ENCODE data around the gene TSC22D1. TPM values are rescaled to one million over a fixed set of nuclear protein-coding genes. Genes with fewer than 3 reads are reported as not detected.
"Not testable (repeated sequence)": the region's sequence is repeated elsewhere in the genome, so short reads cannot be mapped to it uniquely, and the experiment has no call there.

The TSC22D1 gene
- total RNA-seq, 2 experiments from 2014 or later = 8.0 to 17.9 TPM

DNA sequence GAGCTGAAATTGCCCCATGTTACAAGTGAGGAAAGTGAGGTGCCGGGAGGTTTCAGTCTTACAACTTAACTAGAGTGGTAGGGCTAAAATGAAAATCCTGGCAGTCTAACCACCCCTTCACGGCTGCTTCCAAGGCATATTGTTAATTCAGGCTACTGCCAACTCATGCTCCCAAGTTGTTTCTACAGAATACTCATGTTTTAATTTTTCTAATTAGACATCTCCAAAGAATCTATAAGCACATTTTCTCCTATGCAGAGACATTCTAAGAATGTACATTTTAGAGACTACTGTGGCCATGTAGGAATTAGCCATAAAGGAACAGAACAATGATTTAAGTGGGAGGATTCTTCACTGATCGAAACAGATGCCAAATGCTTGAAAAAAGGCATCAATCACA lies 7.0 kb upstream of the TSC22D1 start:
- H3K4me3 Mint-ChIP-seq = no peak overlapping the region
- H3K27me3 Mint-ChIP-seq = peaks cover 30% of the 10 kb centered on the region
- H3K4me1 Mint-ChIP-seq = peaks cover 4% of the 10 kb centered on the region
- ATAC-seq (no peak), DNase-seq (no peak)
- no peaks in the 10 kb centered on the region for H3K9me3 Mint-ChIP-seq (ENCODE audit: low read depth)
- no peak overlapping the region for H3K27ac Mint-ChIP-seq
- CTCF ChIA-PET = no interaction called here
- H3K36me3 Mint-ChIP-seq = no peaks in the 10 kb centered on the region

DNA sequence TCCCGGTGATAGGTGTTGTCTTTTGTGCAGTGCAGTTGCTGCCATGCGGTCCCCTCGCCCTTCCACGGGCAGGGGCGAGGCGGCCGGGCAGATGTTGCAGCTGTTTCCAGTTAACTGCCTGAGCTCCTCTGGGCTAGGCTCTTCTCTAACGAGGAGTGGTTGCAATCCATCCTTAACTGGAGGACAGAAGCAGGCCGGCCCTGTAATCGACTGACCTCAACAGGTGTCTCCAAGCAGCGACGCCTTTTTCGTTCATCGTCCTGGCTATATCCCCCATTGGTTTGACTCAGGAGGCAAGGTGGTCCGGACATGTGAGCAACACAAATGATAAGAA lies 1.9 kb upstream of the TSC22D1 start:
- CTCF ChIA-PET = no interaction called here
- Mint-ChIP-seq H3K4me3 (peak overlapping the region; percentile 83), H3K9me3 (ENCODE audit: low read depth) (no peaks in the 10 kb centered on the region), H3K27ac (peak overlapping the region; percentile 44), H3K27me3 (peaks cover 13% of the 10 kb centered on the region), H3K36me3 (peaks cover 7% of the 10 kb centered on the region), H3K4me1 (peaks cover 26% of the 10 kb centered on the region)
- no peak for ATAC-seq
- DNase-seq = no peak

DNA sequence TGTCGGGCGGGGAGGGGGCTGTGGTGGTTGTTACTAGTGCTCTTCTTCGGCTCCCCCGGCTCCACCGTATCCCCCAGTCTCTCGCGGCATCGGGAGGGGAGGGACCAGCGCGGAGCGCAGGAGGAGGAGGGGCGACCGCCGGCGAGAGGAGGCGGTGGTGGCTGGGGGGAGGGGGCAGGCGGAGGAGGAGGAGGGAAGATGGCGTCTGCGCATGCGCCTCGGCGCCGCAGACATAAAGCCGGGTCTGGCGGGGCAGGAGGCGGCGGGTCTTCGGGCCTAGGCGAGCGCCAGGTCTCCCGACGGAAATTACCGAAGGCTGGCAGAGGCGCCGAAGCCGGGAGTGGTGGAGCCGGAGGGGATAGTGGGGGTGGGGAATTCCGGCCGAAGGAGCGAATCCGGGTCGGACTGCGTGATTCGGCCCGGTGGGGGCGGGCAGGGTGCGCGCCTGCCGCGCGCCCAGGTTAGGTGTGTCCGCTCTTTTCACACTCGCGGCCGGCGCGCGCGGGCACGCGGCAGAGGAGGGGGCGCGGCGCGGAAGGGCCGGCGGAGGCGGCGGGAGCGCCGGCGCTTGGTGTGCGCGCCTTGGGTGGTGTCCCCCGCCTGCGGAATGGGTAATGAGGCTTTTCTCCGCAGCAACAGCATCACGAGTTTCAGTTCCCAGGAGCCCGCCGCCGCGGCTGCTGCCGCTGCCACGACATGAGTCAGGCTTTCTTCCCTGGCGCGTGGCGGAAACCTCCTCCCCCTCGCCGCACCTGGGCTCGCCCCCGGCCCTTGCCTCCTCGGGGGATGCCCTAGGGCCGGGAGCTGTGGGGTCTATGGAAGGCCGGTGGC lies 1.3 kb upstream of the TSC22D1 start:
- peaks cover 8% of the 10 kb centered on the region for H3K36me3 Mint-ChIP-seq
- H3K27ac Mint-ChIP-seq = peak overlapping the region; percentile 87
- H3K9me3 Mint-ChIP-seq (ENCODE audit: low read depth) = no peaks in the 10 kb centered on the region
- CTCF ChIA-PET = no interaction called here
- peak; percentile 79 for ATAC-seq
- peaks cover 11% of the 10 kb centered on the region for H3K27me3 Mint-ChIP-seq
- DNase-seq = peak; percentile 96
- peak overlapping the region; percentile 83 for H3K4me3 Mint-ChIP-seq
- H3K4me1 Mint-ChIP-seq = peaks cover 28% of the 10 kb centered on the region

DNA sequence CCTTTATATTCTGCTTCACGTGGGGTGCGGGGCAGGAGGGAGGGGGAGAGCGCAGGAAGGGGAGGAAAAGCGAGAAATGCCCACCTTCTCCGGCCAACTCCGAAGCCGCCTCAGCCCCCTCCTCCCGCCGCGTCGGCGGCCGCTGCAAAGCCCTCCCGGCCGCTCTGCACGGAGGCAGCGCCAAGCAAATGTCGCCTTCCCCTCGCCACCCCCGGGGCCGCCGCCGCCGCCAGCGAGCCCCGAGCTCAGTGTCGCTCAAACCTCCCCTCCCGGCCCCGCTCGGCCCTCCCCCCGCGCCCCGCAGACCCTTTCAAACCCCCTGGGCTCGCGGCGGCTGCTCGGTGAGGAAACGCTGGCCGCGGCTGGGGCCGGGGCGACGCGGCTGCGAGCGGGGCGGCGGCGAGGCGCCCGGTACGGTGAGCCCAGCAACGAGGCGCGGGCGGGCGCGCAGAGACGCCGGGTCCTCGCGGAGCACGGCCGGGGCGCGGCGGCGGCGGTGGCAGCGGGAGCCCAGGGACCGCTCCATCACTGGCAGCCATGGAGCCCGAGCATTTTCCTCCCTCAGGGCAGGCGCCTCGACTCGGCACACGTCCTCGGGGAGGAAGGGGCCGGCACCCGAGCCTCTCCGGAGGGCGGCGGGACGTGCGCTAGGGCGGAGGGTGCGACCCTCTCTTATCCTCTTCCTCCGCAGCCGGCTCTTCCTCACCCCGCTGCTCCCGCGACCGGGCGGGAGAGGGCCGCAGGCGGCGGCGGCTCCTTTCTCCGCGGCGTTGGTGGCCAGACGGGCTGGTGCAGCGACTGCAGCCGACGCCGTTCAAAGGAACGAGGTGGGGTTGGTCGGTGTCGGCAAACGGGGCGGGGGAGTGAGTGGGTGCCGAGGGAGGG lies 463 bp upstream of the TSC22D1 start:
- Mint-ChIP-seq H3K27me3 (peaks cover 11% of the 10 kb centered on the region), H3K4me3 (peak overlapping the region; percentile 86), H3K27ac (peak overlapping the region; percentile 87), H3K4me1 (peaks cover 32% of the 10 kb centered on the region), H3K36me3 (peaks cover 11% of the 10 kb centered on the region), H3K9me3 (ENCODE audit: low read depth) (no peaks in the 10 kb centered on the region)
- CTCF ChIA-PET = interaction anchor here (0.9 to 1.4 kb wide), 2 partner anchors 15 to 340 kb away, joined by 3 to 5 read pairs; no protein-coding TSS in a partner anchor
- DNase-seq (peak; percentile 48), ATAC-seq (peak; percentile 28)

DNA sequence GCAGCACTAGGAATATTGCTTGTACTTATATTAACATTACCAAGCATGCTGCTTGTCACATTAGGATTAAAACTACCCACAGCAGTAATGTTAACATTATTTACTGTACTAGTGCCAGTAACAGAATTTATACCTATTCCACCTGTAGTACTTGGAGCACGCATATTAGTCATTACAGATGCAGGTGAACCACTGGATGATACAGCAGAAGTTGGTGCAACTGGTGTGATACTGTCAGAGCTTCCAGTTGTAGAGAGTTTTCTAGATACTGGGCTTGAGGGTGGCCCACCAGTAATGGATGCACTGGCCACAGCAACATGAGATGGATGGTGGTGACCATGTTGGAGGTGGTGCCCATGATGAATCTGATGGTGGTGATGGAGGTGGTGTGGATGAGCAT lies 1.1 kb downstream of the TSC22D1 start:
- peak overlapping the region; percentile 86 for H3K4me3 Mint-ChIP-seq
- no peak overlapping the region for H3K27ac Mint-ChIP-seq
- H3K27me3 Mint-ChIP-seq = peaks cover 11% of the 10 kb centered on the region

DNA sequence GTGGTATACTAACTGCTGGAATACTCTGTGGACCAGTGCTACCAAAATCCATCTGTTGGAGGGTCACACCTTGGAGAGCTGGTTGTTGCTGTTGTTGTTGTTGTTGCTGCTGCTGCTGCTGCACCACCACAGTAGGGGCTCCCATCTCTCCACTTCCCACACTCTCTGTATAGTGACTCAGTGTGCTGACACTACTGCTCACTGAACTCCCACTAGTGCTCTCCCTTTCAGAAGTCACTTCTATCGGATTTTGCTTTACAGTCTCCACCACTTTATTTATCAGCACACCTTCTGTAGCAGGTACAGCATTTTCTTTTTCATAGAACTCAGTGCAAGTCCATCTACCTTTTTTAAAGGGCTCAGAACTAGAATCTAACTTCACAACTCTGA lies 1.7 kb downstream of the TSC22D1 start:
- H3K9me3 Mint-ChIP-seq (ENCODE audit: low read depth) = no peaks in the 10 kb centered on the region
- ATAC-seq (no peak), DNase-seq (no peak)
- H3K4me1 Mint-ChIP-seq = peaks cover 34% of the 10 kb centered on the region
- peaks cover 11% of the 10 kb centered on the region for H3K36me3 Mint-ChIP-seq
- CTCF ChIA-PET = interaction anchor here (0.7 to 0.9 kb wide), 3 partner anchors 87 to 473 kb away, joined by 3 read pairs; no protein-coding TSS in a partner anchor
- H3K27me3 Mint-ChIP-seq = peaks cover 11% of the 10 kb centered on the region
- H3K27ac Mint-ChIP-seq = no peak overlapping the region
- no peak overlapping the region for H3K4me3 Mint-ChIP-seq

More for the DNA sequence above, 1.1 kb downstream of the TSC22D1 start:
- no peak for ATAC-seq
- no peak for DNase-seq
- CTCF ChIA-PET = interaction anchor here (1.4 kb wide), 1 partner anchor 14 kb away, joined by 5 read pairs; no protein-coding TSS in a partner anchor
- Mint-ChIP-seq H3K9me3 (ENCODE audit: low read depth) (no peaks in the 10 kb centered on the region), H3K4me1 (peaks cover 34% of the 10 kb centered on the region), H3K36me3 (peaks cover 11% of the 10 kb centered on the region)

DNA sequence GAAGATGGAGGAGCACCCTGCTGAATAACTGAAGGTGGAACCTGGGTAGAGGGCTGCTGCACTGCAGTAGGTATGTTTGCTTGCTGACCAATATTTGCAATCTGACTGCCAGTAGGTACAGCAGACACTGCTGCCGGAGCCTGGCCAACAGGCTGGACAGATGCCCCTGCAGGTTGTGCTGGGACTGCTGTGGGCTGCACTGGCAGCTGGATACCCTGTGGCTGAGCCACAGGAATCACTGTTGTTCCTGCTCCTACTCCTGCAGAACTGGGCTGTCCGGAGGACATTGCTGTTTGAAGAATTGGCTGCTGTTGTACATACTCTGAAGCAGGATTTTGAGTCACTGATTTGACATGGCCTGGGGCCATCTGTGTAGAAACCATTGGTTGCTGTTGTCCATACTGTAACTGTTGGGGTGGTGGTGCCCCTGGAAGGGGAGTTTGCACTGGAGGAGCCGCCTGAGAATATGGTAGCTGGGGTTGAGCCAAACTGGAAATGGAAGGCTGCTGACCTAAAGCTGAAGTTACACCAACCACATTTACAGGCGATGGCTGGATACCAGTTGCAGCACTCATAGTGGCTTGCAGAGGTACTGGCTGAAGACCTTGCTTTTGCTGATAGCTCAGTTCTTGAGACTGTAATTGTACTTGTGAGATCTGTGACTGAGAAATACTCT lies 2.2 kb downstream of the TSC22D1 start:
- CTCF ChIA-PET = interaction anchor here (0.6 to 0.9 kb wide), 4 partner anchors 23 to 473 kb away, joined by 3 to 4 read pairs (median 3); no protein-coding TSS in a partner anchor
- no peak for DNase-seq
- Mint-ChIP-seq H3K4me1 (peaks cover 34% of the 10 kb centered on the region), H3K36me3 (peaks cover 11% of the 10 kb centered on the region), H3K9me3 (ENCODE audit: low read depth) (no peaks in the 10 kb centered on the region), H3K4me3 (no peak overlapping the region), H3K27ac (no peak overlapping the region), H3K27me3 (peaks cover 7% of the 10 kb centered on the region)
- no peak for ATAC-seq

DNA sequence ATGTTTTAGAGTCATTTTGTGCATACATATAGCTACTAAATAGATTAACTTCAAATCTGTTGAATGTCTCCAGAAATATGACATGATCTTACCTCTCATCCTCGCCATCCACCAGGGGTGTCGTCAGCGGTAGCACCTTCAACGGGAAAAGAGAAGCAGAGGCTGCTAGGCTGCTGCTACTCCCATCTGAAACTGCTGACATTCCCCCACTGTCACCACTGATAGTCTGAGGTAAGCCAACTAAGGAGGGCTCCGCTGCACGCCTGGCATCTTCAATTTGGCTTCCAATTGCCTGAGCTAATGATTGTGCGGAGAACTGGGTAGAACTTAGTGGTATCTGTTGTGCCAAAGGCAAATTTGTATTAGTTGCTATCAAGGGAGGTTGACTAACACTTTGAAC lies 3.1 kb downstream of the TSC22D1 start:
- Mint-ChIP-seq H3K27ac (no peak overlapping the region), H3K36me3 (peaks cover 11% of the 10 kb centered on the region), H3K4me3 (no peak overlapping the region), H3K27me3 (no peaks in the 10 kb centered on the region), H3K4me1 (peaks cover 29% of the 10 kb centered on the region), H3K9me3 (ENCODE audit: low read depth) (no peaks in the 10 kb centered on the region)
- DNase-seq (no peak), ATAC-seq (no peak)
- CTCF ChIA-PET = interaction anchor here (0.5 kb wide), 1 partner anchor 358 kb away, joined by 3 read pairs; no protein-coding TSS in a partner anchor

DNA sequence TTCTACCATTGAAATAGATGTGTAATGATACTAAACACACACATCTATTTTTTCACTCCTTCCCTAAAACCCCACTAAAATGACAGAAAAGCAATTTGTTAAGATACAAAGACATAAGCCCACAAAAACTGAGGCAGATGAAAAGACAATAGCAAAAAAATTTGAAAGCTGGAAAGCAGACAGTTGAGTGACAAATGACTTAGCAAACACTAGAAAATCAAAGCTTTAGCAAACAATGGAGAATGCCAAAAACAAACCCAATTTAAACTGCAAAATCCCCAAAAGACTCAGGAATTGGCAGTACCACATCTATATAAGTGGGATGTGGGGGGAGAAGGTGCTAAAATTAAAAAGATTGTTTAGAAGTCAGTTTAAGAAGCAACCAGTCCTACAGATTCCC lies 9.5 kb downstream of the TSC22D1 start:
- peaks cover 1% of the 10 kb centered on the region for H3K4me1 Mint-ChIP-seq
- peaks cover 2% of the 10 kb centered on the region for H3K36me3 Mint-ChIP-seq
- ATAC-seq = no peak
- no peak for DNase-seq
- no peaks in the 10 kb centered on the region for H3K9me3 Mint-ChIP-seq (ENCODE audit: low read depth)
- H3K27me3 Mint-ChIP-seq = no peaks in the 10 kb centered on the region
- no peak overlapping the region for H3K4me3 Mint-ChIP-seq
- CTCF ChIA-PET = no interaction called here
- H3K27ac Mint-ChIP-seq = no peak overlapping the region

DNA sequence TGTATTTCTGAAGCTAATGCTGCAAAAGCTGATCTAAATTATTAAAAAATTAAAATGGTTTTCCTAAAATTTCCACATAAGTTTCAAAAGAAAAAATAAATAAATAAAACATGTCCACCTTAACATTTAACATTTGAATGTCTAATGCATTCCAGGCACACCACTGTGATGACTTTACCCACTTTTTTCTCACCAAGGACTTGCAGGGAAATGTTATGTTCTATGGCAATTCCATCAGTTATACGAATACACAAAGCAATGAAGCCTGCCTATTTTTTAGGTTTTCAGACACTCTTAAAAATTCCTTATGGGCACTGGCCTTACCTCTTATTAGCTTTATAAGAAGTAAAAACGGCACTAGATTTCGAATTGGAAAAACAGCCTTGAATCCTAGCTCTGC lies 10.2 kb downstream of the TSC22D1 start:
- H3K27ac Mint-ChIP-seq = no peak overlapping the region
- DNase-seq = no peak
- ATAC-seq = no peak
- H3K36me3 Mint-ChIP-seq = peaks cover 2% of the 10 kb centered on the region
- CTCF ChIA-PET = no interaction called here
- no peaks in the 10 kb centered on the region for H3K9me3 Mint-ChIP-seq (ENCODE audit: low read depth)
- no peak overlapping the region for H3K4me3 Mint-ChIP-seq
- no peaks in the 10 kb centered on the region for H3K27me3 Mint-ChIP-seq
- H3K4me1 Mint-ChIP-seq = no peaks in the 10 kb centered on the region

DNA sequence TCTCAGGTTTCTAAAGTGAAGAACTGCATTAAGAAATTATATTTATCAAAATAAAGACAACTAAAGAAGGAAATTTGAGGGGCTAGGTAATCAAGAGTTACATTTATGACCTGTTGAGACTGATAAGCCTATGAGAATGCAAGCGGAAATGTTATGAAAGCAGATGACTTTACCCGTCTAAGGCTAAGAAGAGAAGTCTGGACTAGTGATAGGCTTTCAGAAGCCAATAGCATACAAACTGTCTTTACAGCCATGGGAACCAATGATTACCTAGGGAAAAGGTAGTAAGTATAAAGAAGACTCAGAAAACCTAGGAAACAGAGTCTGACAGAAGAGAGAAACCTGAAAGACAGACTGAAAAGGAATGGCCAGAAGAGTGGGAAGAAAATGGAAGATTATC lies 11.2 kb downstream of the TSC22D1 start:
- peaks cover 2% of the 10 kb centered on the region for H3K36me3 Mint-ChIP-seq
- no peaks in the 10 kb centered on the region for H3K27me3 Mint-ChIP-seq
- H3K4me3 Mint-ChIP-seq = no peak overlapping the region
- H3K27ac Mint-ChIP-seq = no peak overlapping the region
- no peaks in the 10 kb centered on the region for H3K9me3 Mint-ChIP-seq (ENCODE audit: low read depth)
- DNase-seq (no peak), ATAC-seq (no peak)
- CTCF ChIA-PET = no interaction called here
- H3K4me1 Mint-ChIP-seq = no peaks in the 10 kb centered on the region

DNA sequence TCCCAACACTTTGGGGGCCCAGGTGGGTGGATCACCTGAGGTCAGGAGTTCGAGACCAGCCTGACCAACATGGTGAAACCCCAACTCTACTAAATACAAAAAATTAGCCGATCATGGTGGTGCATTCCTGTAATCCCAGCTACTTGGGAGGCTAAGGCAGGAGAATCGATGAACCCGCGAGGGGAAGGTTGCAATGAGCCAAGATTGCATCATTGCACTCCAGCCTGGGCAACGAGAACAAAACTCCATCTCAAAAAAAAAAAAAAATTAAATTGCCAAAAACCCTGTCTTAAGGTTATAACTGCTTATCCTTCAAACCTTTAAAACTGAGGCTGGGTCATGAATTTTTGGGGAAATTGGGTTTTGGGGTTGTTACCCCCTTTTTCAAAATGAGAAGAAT lies 13.3 kb downstream of the TSC22D1 start:
- H3K36me3 Mint-ChIP-seq; H3K27me3 Mint-ChIP-seq; H3K9me3 Mint-ChIP-seq (ENCODE audit: low read depth); DNase-seq; H3K4me3 Mint-ChIP-seq; H3K4me1 Mint-ChIP-seq; H3K27ac Mint-ChIP-seq; CTCF ChIA-PET; ATAC-seq: not testable (repeated sequence)

DNA sequence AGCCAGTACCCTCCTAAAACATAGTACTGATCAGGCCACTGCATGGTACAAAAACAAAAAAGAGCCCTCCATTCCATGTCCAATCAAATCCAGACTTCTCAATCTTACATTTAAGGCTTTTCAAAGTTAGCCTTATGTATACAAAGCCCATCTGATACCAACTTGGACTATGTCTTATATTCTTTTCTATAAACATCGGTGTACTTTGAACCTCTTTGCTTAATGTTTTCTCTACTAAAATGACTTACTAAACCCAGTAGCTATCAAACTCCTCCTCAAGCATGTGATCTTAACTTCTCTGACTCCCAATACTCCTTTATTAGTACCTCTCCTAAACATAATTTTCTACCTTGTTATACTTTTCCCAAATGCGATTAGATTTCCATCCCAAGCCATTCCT lies 14.8 kb downstream of the TSC22D1 start:
- H3K36me3 Mint-ChIP-seq = peaks cover 2% of the 10 kb centered on the region
- CTCF ChIA-PET = interaction anchor here (1.7 kb wide), 1 partner anchor 14 kb away, joined by 5 read pairs; the partner anchor contains the start of gene TSC22D1
- no peak overlapping the region for H3K4me3 Mint-ChIP-seq
- H3K27me3 Mint-ChIP-seq = no peaks in the 10 kb centered on the region
- DNase-seq = no peak
- H3K4me1 Mint-ChIP-seq = no peaks in the 10 kb centered on the region
- no peak for ATAC-seq
- no peak overlapping the region for H3K27ac Mint-ChIP-seq
- H3K9me3 Mint-ChIP-seq (ENCODE audit: low read depth) = no peaks in the 10 kb centered on the region

All from activated CD8-positive, alpha-beta memory T cell treated with anti-CD3 and anti-CD28 coated beads, Interleukin-2, amount 10 ng/mL, durations not matched to agents 7 days and 5 days (primary cell).